AG08395 (cell line): ENCODE data around the gene REV3L.
A peak's percentile ranks its signal among the peaks of the same experiment; 100 is the strongest.
"Not testable (repeated sequence)": the region's sequence is repeated elsewhere in the genome, so short reads cannot be mapped to it uniquely, and the experiment has no call there.

Source experiments
- DNase-seq: peaks from one replicate; pipeline ENCODE4 v3.0.0; 2012; ENCODE audit warnings: mixed read lengths, low spot score

REV3L gene, protein sequence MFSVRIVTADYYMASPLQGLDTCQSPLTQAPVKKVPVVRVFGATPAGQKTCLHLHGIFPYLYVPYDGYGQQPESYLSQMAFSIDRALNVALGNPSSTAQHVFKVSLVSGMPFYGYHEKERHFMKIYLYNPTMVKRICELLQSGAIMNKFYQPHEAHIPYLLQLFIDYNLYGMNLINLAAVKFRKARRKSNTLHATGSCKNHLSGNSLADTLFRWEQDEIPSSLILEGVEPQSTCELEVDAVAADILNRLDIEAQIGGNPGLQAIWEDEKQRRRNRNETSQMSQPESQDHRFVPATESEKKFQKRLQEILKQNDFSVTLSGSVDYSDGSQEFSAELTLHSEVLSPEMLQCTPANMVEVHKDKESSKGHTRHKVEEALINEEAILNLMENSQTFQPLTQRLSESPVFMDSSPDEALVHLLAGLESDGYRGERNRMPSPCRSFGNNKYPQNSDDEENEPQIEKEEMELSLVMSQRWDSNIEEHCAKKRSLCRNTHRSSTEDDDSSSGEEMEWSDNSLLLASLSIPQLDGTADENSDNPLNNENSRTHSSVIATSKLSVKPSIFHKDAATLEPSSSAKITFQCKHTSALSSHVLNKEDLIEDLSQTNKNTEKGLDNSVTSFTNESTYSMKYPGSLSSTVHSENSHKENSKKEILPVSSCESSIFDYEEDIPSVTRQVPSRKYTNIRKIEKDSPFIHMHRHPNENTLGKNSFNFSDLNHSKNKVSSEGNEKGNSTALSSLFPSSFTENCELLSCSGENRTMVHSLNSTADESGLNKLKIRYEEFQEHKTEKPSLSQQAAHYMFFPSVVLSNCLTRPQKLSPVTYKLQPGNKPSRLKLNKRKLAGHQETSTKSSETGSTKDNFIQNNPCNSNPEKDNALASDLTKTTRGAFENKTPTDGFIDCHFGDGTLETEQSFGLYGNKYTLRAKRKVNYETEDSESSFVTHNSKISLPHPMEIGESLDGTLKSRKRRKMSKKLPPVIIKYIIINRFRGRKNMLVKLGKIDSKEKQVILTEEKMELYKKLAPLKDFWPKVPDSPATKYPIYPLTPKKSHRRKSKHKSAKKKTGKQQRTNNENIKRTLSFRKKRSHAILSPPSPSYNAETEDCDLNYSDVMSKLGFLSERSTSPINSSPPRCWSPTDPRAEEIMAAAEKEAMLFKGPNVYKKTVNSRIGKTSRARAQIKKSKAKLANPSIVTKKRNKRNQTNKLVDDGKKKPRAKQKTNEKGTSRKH (N-terminal part only)

DNA sequence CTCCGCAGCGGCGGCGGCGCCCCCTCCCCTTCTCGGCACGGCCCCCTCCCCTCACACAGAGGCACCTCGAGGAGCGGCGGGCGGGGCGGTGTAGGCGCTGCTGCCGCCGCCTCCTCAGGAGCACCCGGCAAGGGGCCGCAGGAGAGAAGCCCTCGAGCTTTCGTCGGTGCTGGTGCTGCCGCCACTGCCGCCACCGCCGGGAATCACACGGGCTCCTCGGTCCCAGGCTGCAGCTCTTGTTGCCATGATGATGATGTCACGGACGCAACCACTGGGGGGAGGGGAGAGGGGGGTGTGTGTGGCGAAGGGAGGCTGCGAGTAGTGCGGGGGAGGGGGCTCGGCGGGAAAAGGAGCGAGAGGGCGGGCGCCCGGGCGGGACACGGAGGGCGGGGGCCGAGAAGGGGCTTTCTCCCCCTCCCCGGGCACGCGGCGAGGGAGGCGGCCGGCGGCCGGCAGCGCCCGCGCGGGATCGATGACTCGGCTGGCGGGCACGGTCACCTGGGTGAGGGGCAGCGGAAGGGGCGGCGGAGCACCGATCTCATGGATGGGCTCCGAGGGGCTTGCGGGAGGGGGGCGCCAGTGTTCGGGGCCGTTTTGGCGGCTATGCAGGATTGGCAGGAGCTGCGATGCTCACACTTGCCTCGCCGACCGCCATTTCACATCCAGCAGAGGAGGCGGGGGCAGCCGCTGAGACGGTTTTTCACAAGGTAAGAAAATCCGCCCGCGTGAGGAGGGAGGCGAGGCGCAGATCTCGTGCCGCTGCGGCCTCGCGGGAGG lies at the start of gene REV3L:
REV3L (minus strand) TSS at position 260 of the 777 bp plus-strand sequence. CDS start 330 bp downstream, outside the sequence.
- peak; percentile 75 for DNase-seq

DNA sequence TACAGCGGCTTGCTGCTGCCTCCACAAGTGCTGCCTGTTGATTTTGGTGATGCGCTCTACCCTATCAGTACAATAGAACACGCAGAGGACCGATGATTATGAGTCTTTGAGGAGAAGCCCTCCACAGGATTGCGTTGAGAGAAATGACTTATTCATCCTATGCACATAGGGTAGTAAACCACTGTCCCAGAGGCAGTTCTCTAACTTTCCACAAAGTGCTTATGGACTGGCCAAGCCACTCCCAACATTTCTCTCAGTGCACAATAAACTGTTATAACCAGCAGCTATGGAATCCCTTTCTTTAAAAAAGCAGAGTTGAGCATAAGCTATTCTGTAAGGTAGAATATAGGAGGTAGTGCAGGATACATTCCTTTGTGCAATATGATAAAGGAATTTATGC lies 48.2 kb upstream of the REV3L start:
- DNase-seq = no peak

DNA sequence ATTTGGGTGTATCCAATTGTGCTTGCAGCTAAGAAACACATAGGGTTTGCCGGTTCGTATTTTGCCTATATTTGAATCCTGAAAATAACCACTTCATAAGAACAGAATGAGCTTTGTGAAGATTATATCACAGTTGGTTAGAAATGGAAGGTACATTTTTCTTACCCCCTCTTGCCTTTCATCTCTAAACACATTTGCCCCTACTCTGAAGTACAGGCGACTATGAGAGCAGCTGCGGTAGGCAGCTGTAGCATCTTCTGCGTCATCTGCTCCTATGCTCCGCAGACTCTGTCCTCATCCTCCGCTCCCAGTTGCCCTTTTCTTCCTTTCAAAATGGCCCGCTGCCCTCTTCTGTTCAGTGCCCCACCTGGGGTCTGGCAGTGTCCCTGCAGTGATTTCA lies 47.6 kb upstream of the REV3L start:
- DNase-seq = no peak

DNA sequence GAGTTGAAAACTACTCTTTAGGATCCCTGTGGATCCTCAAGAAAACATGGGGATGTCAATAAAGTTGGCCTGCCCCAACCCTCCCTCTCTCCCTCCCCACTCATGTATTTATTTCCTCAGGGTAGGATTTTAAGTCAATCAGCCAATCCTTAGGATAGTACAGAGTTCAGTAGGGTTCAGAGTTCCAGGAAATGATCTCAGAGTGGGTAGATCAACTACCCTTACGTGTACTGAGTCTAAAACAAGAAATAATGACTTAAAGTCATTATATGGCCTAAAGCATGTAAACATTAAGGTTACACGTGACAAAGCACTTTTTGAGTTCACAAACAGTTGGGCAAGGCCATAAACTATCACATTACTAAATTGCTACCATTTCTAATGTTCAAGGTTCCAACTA lies 47.2 kb upstream of the REV3L start:
- no peak for DNase-seq

DNA sequence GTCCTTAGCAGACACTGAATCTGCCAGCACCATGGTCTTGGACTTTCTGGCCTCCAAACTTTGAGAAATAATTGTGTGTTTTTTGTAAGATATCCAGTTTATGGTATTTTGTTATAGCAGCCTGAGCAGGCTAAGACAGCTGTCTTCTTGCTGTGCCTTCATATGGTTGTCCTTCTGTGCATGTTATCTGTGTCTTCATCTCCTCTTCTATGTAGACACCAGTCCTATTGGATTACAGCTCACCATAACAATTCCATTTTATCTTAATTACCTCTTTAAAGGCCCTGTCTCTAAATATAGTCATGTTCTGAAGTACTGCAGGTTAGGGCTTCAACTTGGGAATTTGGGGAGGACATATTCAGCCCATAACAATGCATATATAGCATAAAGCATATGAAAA lies 44.3 kb upstream of the REV3L start:
- DNase-seq = no peak

DNA sequence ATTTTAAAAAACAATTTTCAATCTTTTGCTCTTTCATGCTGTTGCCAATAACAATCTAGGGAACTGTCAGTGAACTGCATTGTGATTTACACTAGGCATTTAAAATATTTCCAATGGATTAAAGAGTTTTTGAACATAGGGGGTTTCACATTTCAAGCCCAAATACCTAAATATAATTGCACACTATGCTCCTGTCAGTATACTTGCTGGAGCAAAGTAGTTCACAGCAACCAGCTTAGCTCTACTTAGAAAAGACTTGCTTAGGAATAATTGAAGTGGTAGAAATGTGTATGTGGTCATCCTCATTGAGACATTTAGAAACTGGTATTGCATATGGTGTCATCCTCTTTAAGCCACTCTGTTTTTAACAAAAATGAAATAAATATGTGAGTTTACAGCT lies 41.7 kb upstream of the REV3L start:
- DNase-seq = no peak

DNA sequence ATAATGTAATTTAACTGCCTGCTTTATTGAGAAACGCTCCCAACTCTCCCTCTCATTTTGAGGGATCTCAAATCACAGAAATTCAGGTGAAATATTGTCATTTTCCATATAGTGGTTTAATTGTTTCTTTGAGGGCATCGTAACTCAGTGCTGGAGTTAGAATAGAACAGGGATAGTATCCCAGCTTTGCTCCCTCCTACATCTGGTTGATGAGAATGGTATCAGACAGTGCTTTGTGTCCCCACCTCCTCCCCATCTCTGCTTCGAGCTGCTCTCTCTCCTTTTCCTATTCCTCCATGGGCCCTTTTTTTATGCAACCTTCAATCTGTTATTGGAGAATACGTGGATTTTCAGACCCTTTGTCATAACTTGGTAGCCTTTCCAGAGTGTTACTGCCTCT lies 41.2 kb upstream of the REV3L start:
- DNase-seq = no peak

DNA sequence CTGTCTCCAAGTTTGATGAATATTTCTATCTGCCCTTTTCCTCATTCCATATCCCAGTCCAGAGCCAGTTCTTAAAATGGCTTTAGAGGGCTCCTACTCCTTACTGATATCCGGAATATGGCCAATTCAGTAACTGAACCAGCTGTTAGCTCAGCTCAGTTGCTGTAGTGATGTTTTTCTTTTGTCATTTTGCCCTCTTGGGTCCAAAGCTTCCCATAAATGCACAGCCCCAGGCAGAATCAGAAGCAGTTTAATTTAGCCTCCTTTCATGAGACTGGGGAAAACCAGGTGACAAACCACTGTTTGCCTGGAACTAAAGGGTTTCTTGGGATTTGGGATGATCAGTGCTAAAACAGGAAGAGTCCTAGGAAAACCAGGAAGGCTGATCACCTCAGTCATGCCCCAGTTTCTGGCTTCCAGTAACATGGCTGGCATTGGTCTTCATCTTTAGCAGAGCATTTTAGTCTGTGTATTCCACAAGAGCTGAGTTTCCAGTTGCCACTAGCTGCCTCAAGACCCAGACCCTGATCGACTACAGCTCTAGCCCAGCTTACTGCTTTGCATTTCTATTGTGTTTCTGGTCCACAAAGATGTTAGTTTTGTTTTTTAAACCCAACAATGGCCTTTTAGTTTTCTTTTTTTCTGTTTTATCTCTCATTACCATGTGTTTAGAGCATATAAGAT lies 40.6 kb upstream of the REV3L start:
- DNase-seq = no peak

DNA sequence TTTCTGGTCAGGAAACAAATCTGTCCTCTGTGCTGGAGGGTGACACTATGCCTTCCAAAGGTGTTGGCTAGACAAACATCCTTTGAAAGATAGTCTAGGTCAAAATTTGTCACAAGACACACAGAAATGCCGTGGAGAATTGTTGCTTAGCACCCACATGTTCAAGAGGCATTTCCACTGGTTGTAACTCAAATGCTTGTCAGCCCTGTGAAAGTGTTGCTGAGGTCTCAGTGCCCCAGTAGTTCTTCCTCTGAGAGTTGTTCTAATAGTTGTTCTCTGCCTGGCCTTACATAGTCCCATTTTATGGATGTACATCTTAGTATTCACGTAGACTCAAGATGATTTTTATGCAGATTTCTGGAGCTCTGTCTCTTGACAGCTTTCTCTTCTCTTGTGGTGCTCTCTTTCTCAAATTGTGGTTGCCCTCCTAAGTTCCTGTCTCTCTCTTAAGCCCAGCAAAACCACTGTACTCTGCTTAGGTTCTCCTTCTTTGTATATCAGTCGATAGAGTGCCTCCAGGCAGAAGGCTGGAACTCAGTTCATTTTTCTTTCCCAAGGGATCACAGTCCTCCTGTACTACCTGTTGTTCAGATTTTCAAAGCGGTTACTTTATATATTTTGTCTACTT lies 39.5 kb upstream of the REV3L start:
- DNase-seq = no peak

DNA sequence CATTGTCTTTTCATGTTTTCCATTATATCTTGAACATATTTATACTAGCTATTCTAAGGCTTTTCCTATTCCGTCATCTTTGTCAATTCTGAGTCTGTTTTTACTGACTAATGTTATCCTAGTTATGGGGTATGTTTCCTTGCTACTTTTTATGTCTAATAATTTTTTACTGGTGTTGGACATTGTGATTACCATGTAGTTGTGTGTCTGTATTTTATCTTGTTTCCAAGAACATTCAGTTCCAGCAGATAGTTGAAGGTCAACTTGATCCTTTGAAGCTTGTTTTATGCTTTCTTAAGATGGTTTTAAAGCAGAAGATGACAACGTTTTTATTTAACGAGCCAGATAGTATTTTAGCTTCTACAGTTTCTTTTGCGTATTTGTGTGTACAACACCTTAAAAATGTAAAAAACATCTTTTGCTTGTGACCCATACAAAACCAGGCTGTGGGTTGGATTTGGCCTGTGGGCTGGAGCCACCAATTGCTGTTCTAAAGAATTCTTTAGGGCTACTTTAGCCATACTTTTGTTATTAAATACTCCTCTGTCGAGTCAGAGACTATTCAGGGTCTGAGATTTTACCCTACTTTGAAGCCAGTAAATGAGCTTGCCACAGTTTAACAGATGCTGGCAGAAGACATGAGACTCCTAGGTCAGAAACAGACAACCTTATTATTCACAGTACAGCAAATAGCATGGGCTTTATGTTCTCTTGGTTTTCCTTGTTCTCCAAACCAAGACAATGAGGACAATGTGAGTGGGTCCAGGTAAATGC lies 38.7 kb upstream of the REV3L start:
- peak; percentile 15 for DNase-seq

DNA sequence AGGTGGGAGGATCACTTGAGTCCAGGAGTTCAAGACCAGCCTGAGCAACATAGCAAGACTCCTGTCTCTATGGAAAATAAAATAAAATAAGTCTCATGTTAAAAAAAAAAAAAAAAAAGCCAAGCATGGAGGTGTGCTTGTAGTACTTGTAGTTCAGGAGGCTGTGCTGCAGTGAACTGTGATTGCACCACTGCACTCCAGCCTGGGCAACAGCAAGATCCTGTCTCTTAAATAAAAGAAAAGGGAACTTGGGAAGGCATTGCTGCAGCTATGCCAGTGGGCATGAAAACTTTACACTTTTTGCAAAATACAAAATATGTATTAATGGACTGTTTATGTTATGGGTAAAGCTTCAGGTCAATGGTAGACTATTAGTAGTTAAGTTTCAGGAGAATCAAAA lies 37.5 kb upstream of the REV3L start:
- DNase-seq = no peak

DNA sequence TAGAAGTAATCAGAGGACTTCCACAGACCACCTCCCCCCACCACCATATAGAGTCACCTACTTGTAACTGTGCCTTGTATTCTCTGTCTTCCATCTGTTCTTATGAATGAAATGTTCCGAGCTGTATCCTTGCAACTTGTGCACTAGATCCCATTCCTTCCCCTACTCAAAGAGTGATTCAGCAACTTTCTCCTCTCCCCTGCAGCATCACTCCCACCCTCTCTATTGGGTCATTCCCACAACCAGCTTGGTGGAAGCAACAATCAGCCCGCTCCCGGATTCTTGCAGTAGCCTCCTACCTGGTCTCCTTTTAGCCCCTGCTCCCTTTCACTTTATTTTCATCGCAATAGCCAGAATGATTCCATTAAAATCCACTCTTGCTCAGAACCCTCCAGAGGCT lies 34.9 kb upstream of the REV3L start:
- DNase-seq = no peak

DNA sequence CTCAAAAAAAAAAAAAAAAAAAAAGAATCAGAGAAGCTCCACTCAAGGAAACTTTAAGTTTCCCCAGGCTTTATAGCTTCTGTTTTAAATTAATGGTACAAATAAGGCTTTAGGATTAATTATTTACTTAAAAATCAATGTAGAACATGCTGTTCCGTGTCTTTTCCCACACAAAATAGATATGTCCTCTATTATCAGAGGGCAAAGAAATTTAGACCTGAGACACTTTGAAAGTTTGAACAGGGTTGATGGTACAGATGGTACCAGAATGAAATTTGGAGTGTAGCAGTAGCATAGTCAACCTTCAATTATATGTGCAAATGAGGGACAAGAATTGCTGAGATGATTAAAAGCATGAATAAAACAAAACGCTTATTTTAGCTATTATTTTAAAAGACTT lies 32.2 kb upstream of the REV3L start:
- no peak for DNase-seq

DNA sequence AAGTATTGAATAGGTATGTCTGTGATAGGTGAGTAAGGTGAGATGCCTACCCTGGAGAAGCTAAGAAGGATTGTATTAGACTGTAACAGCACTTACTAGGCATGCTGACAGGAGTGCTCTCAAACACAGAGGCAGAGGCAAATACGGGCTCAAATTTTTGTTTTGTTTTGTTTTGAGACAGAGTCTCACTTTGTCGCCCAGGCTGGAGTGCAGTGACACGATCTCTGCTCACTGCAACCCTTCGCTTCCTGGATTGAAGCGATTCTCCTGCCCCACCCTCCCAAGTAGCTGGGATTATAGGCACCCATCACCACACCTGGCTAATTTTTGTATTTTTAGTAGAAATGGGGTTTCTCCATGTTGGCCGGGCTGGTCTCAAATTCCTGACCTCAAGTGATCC lies 31.5 kb upstream of the REV3L start:
- not testable (repeated sequence) for DNase-seq

DNA sequence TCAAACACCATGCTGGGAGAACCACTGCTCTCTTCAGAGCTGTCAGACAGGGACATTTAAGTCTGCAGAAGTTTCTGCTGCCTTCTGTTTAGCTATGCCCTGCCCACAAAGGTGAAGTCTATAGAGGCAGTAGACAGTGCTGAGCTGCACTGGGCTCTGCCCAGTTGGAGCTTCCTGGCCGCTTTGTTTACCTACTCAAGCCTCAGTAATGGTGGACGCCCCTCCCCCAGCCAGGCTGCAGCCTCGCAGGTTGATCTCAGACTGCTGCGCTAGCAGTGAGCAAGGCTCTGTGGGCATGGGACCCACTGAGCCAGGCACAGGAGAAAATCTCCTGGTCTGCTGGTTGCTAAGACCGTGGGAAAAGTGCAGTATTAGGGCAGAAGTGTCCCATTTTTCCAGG lies 24.2 kb upstream of the REV3L start:
- not testable (repeated sequence) for DNase-seq

DNA sequence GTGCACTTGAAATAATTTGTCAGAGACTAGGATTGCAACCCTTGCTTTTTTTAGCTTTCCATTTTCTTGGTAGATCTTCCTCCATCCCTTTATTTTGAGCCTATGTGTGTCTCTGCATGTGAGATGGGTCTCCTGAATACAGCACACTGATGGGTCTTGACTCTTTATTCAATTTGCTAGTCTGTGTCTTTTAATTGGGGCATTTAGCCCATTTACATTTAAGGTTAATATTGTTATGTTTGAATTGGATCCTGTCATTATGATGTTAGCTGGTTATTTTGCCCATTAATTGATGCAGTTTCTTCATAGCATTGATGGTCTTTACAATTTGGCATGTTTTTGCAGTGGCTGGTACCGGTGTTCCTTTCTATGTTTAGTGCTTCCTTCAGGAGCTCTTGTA lies 22.5 kb upstream of the REV3L start:
- DNase-seq = not testable (repeated sequence)

DNA sequence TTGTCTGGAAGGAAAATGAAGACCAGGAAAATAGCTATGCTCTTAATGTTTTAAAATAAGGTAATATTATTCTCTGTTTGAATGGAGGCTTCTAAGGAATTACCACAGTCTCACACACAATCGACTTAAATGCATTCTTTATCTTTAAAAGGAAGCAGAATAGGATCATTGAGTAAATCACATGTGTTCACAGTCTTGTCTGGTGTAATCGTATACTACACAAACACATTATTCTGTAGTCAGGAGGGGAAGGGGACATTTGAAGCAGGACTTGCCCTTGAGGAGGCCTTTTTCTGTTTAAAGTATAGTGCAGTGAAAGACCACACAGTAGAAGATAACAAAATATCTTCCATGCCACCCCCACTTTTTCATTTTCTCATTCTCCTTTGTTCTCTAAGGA lies 20.6 kb upstream of the REV3L start:
- no peak for DNase-seq

DNA sequence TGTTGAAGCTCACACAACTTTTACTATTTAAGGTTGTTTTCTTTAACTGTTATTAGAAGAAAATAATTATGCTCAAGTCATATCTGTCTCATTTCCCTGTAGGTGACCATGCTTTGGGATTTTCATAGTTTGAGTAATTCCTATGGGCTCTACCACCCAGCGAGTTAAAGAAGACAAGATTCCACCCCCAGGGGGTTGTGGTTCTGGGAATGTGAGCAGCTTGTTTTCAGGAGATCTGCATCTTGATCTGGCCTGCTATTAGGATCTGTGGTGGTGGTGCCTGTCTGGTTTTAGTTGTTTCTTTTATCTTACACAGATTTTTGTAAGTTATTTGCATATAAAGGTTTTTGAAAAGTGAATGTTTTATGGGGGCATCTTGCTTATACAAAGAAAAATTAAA lies 20.2 kb upstream of the REV3L start:
- DNase-seq = no peak

DNA sequence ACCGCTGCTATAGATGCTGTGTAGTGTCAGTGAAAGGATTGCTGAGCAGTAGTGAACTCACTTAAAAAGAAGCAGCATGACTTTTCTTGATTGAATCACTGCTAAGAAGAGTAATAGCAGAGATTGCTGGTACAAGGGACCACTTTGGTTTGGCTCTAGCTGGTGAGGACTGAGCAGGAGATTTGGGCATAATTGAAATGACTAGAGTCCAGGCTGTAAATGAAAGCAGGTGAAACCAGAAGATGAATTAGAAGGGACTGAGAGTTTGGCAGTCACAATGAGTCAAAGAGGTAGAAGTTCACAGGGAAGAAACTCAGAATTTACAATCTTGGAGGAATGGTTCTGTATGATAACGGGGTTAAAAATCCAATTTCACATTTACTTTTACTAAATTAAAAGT lies 19.1 kb upstream of the REV3L start:
- DNase-seq = no peak

DNA sequence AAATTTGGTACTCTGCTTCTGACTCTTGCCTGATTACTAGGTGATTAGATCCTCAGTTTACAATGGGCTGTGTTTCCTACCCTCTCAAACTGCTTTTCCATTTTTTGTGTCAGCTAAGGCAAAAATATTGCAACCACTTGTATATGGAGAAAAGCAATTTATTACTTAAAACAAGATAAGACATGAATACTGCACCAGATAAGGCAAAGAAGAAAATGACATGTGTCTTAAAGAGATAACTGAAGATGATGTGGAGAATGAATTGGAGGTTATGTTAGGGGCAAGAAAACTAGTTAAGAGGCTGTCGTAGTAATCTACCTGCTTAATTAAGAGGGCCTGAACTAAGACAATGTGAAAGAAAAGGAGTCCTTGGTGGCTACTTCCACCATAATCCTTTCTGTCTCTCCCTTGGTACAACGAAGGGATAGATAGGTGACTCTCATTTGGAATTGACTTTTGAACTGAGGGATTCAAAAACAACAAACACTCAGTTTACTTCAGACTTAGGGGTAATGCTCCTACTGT lies 16.3 kb upstream of the REV3L start:
- no peak for DNase-seq
